HG03139 (cell line): ENCODE results near the gene AMBP.
"Not testable (repeated sequence)": the region's sequence is repeated elsewhere in the genome, so short reads cannot be mapped to it uniquely, and the experiment has no call there.

ENCODE experiments used
- ATAC-seq: cut with Tn5 transposase; IDR thresholded peaks from one replicate; pipeline ENCODE4 v1.9.1; 2021; ENCODE audit not compliant: unreplicated experiment

The AMBP gene

GRCh38 chr9:114053246-114054005 lies 24.7 kb downstream of the AMBP start:
- ATAC-seq: no peak

GRCh38 chr9:114051706-114052105 lies 26.4 kb downstream of the AMBP start:
- no peak for ATAC-seq

- ATAC-seq: no peak
Observed at GRCh38 chr9:114051281-114051680, 26.8 kb downstream of the AMBP start.

- no peak for ATAC-seq
Observed at GRCh38 chr9:114050646-114051045, 27.5 kb downstream of the AMBP start.

- no peak for ATAC-seq
Observed at GRCh38 chr9:114050226-114050568, 27.9 kb downstream of the AMBP start.

- ATAC-seq: no peak
Observed at GRCh38 chr9:114049441-114050225, 28.5 kb downstream of the AMBP start.

- ATAC-seq: no peak
Observed at GRCh38 chr9:114048533-114049415, 29.3 kb downstream of the AMBP start.

- ATAC-seq: no peak
Observed at GRCh38 chr9:114047717-114048116, 30.4 kb downstream of the AMBP start.

GRCh38 chr9:114046875-114047274 lies 31.2 kb downstream of the AMBP start:
- no peak for ATAC-seq

- ATAC-seq: no peak
Observed at GRCh38 chr9:114046237-114046755, 31.8 kb downstream of the AMBP start.

- ATAC-seq: not testable (repeated sequence)
Observed at GRCh38 chr9:114043660-114044059, 34.4 kb downstream of the AMBP start.

GRCh38 chr9:114039484-114039883 lies 38.6 kb downstream of the AMBP start:
- no peak for ATAC-seq

- ATAC-seq: no peak
Observed at GRCh38 chr9:114038724-114039313, 39.3 kb downstream of the AMBP start.

- ATAC-seq: no peak
Observed at GRCh38 chr9:114037961-114038723, 40.0 kb downstream of the AMBP start.

GRCh38 chr9:114037249-114037648 lies 40.9 kb downstream of the AMBP start:
- ATAC-seq: no peak

- ATAC-seq: no peak
Observed at GRCh38 chr9:114035845-114036801, 42.0 kb downstream of the AMBP start.

GRCh38 chr9:114035221-114035844 lies 42.8 kb downstream of the AMBP start:
- no peak for ATAC-seq

- no peak for ATAC-seq
Observed at GRCh38 chr9:114034661-114035062, 43.4 kb downstream of the AMBP start.

GRCh38 chr9:114034196-114034595 lies 43.9 kb downstream of the AMBP start:
- no peak for ATAC-seq
